IMR-90 (cell line): ENCODE data around the gene CEP128. TPM values are rescaled to one million over a fixed set of nuclear protein-coding genes. Genes with fewer than 3 reads are reported as not detected.

ENCODE experiments used
- ATAC-seq: fragments of 200-7000 bp; cut with Tn5 transposase; 2 replicates; pipeline ENCODE4 v1.9.1; 2020; ENCODE audit warnings: low read depth, mild to moderate bottlenecking, moderate library complexity
- BruUV-seq: library from RNA; stranded (reverse); fragments of 400-500 nt; replicated peaks from 2 replicates; lab custom pipeline; 2021; lab: Mats Ljungman, UMichigan
- CTCF ChIA-PET: fragments of 300-600 bp; formaldehyde crosslinking; extraction: SDS; loops from one replicate; lab custom pipeline; 2021; ENCODE audit warnings: antibody characterized with exemption; lab: Yijun Ruan, JAX
- POLR2A ChIA-PET: fragments of 300-600 bp; sonication (Branson Sonifier 250); formaldehyde crosslinking; loops from one replicate; lab custom pipeline; 2022; ENCODE audit warnings: antibody characterized with exemption; ENCODE audit not compliant: unreplicated experiment; lab: Charles Lee
- DNase-seq: peaks from one replicate; pipeline ENCODE4 v3.0.0; 2013
- H2AFZ ChIP-seq: replicated peaks from 2 replicates; pipeline ENCODE3; 2013; ENCODE audit warnings: low read length, mild to moderate bottlenecking; ENCODE audit not compliant: poor library complexity
- H2AK5ac ChIP-seq: 2 replicates; pipeline ENCODE4 v1.6.1; 2013; ENCODE audit warnings: low read depth, low read length, inconsistent platforms
- H2AK9ac ChIP-seq: replicated peaks from 2 replicates; pipeline ENCODE3; 2013; ENCODE audit warnings: mild to moderate bottlenecking, low read depth, low read length, moderate library complexity; ENCODE audit not compliant: poor library complexity
- H2BK120ac ChIP-seq: 2 replicates; pipeline ENCODE4 v1.6.1; 2013; ENCODE audit warnings: low read depth, low read length, inconsistent platforms
- H2BK15ac ChIP-seq: 3 replicates; pipeline ENCODE4 v1.6.1; 2013; ENCODE audit warnings: low read depth, low read length, inconsistent platforms
- H2BK20ac ChIP-seq: 2 replicates; pipeline ENCODE4 v1.6.1; 2013; ENCODE audit warnings: low read depth, mild to moderate bottlenecking, inconsistent platforms, low read length, moderate library complexity
- H2BK5ac ChIP-seq: 2 replicates; pipeline ENCODE4 v1.6.1; 2013; ENCODE audit warnings: mild to moderate bottlenecking, low read depth, low read length, inconsistent platforms; ENCODE audit not compliant: poor library complexity, severe bottlenecking
- H3K14ac ChIP-seq: replicated peaks from 2 replicates; pipeline ENCODE4 v1.6.1; 2013; ENCODE audit warnings: low read depth, low read length, inconsistent platforms
- H3K18ac ChIP-seq: 2 replicates; pipeline ENCODE4 v1.6.1; 2013; ENCODE audit warnings: low read depth, low read length, control low read depth
- H3K23ac ChIP-seq: 2 replicates; pipeline ENCODE4 v1.6.1; 2013; ENCODE audit warnings: low read depth, low read length, inconsistent platforms
- H3K27ac ChIP-seq: 2 replicates; pipeline ENCODE4 v1.5.1; 2013; ENCODE audit warnings: mild to moderate bottlenecking, control low read depth, low read length; ENCODE audit not compliant: insufficient read depth
- H3K27me3 ChIP-seq: 2 replicates; pipeline ENCODE4 v1.6.1; 2013; ENCODE audit warnings: low read length; ENCODE audit not compliant: control insufficient read depth, insufficient read depth
- H3K36me3 ChIP-seq: 2 replicates; pipeline ENCODE4 v1.6.1; 2013; ENCODE audit warnings: low read length, mixed read lengths; ENCODE audit not compliant: control insufficient read depth, insufficient read depth
- H3K4ac ChIP-seq: 2 replicates; pipeline ENCODE4 v1.6.1; 2013; ENCODE audit warnings: low read depth, low read length, inconsistent platforms
- H3K4me1 ChIP-seq: 2 replicates; pipeline ENCODE4 v1.6.1; 2013; ENCODE audit warnings: low read length, mixed read lengths; ENCODE audit not compliant: control insufficient read depth, insufficient read depth
- H3K4me2 ChIP-seq: 2 replicates; pipeline ENCODE4 v1.6.1; 2013; ENCODE audit warnings: low read depth, mild to moderate bottlenecking, control low read depth, low read length, moderate library complexity
- H3K4me3 ChIP-seq: 2 replicates; pipeline ENCODE4 v1.5.1; 2013; ENCODE audit warnings: low read depth, mild to moderate bottlenecking, control low read depth, low read length, moderate library complexity; ENCODE audit not compliant: insufficient read depth
- H3K56ac ChIP-seq: 2 replicates; pipeline ENCODE4 v1.6.1; 2013; ENCODE audit warnings: low read length, inconsistent platforms; ENCODE audit not compliant: insufficient read depth; ENCODE audit errors: extremely low read depth
- H3K79me1 ChIP-seq, 2 experiments: 2 replicates each; pipeline ENCODE4 v1.6.1; 2013; ENCODE audit warnings: low read length in 2 of 2, inconsistent platforms in 1 of 2, low read depth in 1 of 2
- H3K9ac ChIP-seq: 2 replicates; pipeline ENCODE4 v1.6.1; 2013; ENCODE audit warnings: low read depth, low read length, control low read depth
- H3K9me1 ChIP-seq: 2 replicates; pipeline ENCODE4 v1.6.1; 2013; ENCODE audit warnings: low read length, inconsistent platforms; ENCODE audit not compliant: insufficient read depth
- H3K9me3 ChIP-seq: 2 replicates; pipeline ENCODE4 v1.6.1; 2013; ENCODE audit warnings: low read length; ENCODE audit not compliant: control insufficient read depth, insufficient read depth
- H4K20me1 ChIP-seq: 2 replicates; pipeline ENCODE4 v1.6.1; 2013; ENCODE audit warnings: low read length, inconsistent platforms; ENCODE audit not compliant: insufficient read depth
- H4K5ac ChIP-seq: 2 replicates; pipeline ENCODE4 v1.6.1; 2013; ENCODE audit warnings: mild to moderate bottlenecking, low read depth, low read length, control low read depth
- H4K8ac ChIP-seq, 2 experiments: 2 replicates each; pipeline ENCODE4 v1.6.1; 2013; ENCODE audit warnings: low read depth in 2 of 2, low read length in 2 of 2, control low read depth in 1 of 2, inconsistent platforms in 1 of 2
- H4K91ac ChIP-seq: 2 replicates; pipeline ENCODE4 v1.6.1; 2013; ENCODE audit warnings: low read depth, low read length, inconsistent platforms; ENCODE audit not compliant: insufficient read depth
- BHLHE40 ChIP-seq: fragments of 150-350 bp; IDR thresholded peaks from 2 replicates; pipeline ENCODE4 v1.6.1; 2016; ENCODE audit warnings: mild to moderate bottlenecking, low read depth, low read length
- CHD1 ChIP-seq: IDR thresholded peaks from 2 replicates; pipeline ENCODE4 v1.6.1; 2012; ENCODE audit warnings: low read depth, low read length, improper control_type of control experiment
- MAFK ChIP-seq: IDR thresholded peaks from 2 replicates; pipeline ENCODE4 v1.6.1; 2012; ENCODE audit warnings: low read depth, low read length, improper control_type of control experiment
- RAD21 ChIP-seq: IDR thresholded peaks from 2 replicates; pipeline ENCODE4 v1.6.1; 2012; ENCODE audit warnings: low read length, improper control_type of control experiment
- SMC3 ChIP-seq: fragments of 150-350 bp; IDR thresholded peaks from 2 replicates; pipeline ENCODE4 v1.6.1; 2016; ENCODE audit warnings: low read depth, mild to moderate bottlenecking, antibody characterized with exemption, low read length, moderate library complexity
- WGBS, 2 experiments: methylation state at CpG; one replicate each; pipeline versions ENCODE4 v1.1.5 to v1.1.7; 2013; ENCODE audit warnings: missing lambda C conversion rate in 2 of 2; ENCODE audit not compliant: insufficient read length in 1 of 2; ENCODE audit errors: extremely low coverage in 2 of 2; 5-methylcytosine and 5-hydroxymethylcytosine counted together
- dilution Hi-C: fragments of 300-500 bp; cut with HindIII; formaldehyde crosslinking; loops from one replicate; pipeline ENCODE4 v1.14.3; 2018; ENCODE audit warnings: low sequenced_read_pairs; ENCODE audit not compliant: unreplicated experiment
- in situ Hi-C: fragments of 300-500 bp; cut with MboI; formaldehyde crosslinking; loops from 3 replicates; pipeline ENCODE4 v1.14.3; 2019; ENCODE audit warnings: low sequenced_read_pairs, inconsistent platforms, mixed read lengths
- intact Hi-C: fragments of 100-400 bp; cut with micrococcal nuclease; formaldehyde crosslinking; loops from 2 replicates; pipeline ENCODE4 v1.10.0; 2022
- polyA plus RNA-seq, 3 experiments: library from polyadenylated mRNA; depleted of rRNA; stranded (reverse); fragments of >200 nt; gene quantifications; 2 replicates each; pipeline ENCODE4 v1.2.3, GENCODE V29; 2012; ENCODE audit warnings: low replicate concordance in 1 of 3
- total RNA-seq: library from RNA; depleted of rRNA; stranded (reverse); fragments of >200 nt; gene quantifications from 2 replicates; pipeline ENCODE4 v1.2.3, GENCODE V29; 2012
- TF ChIP-seq, protein P1 (sequence below): fragments of 150-350 bp; IDR thresholded peaks from 2 replicates; pipeline ENCODE4 v1.6.1; 2016; ENCODE audit warnings: low read depth, mild to moderate bottlenecking, low read length, moderate library complexity, borderline replicate concordance

CEP128 gene
- total and polyA plus RNA-seq, 2 of the 4 experiments (the other 2 are of a cell fraction): 1.9 to 5.7 TPM

DNA sequence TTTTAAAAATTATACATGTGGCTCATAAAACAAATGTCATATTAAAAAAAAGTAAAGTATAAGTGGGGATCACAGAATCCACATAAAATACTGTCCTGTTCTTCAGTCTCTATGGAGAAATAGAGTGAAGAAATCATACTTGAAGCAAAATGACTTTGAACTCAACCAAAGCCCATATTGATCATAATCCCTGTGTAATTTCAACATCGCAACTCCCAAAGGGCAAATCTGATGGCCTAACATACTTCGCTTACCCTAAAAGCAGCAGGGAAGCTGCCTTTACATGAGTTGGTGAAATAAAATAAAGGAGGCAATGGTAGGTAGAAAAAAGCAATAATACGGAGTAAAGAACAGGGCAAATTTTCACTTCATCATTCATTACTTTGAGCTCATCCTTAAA, 101.8 kb downstream of the CEP128 start:
- CTCF ChIA-PET: interaction anchor here (0.6 to 0.7 kb wide), 2 partner anchors 41 to 97 kb away, joined by 3 to 6 read pairs; no protein-coding TSS in a partner anchor
- Histone ChIP-seq H3K27me3 (no peaks in the 10 kb centered on the region), H3K79me1 (no peaks in the 10 kb centered on the region), H4K5ac (no peak overlapping the region), H3K9me1 (no peaks in the 10 kb centered on the region), H2AK5ac (no peak overlapping the region), H2BK15ac (no peak overlapping the region), H2BK120ac (no peak overlapping the region), H2AK9ac (no peak overlapping the region), H4K8ac (no peak overlapping the region), H3K23ac (no peak overlapping the region), H3K4me2 (no peak overlapping the region), H3K36me3 (no peaks in the 10 kb centered on the region), H3K4me1 (peaks cover under 1% of the 10 kb centered on the region; the same call in 1 of the 2 replicates), H3K18ac (no peak overlapping the region), H3K4me3 (no peak overlapping the region), H4K91ac (no peak overlapping the region), H2BK5ac (no peak overlapping the region), H4K20me1 (no peaks in the 10 kb centered on the region), H3K4ac (no peak overlapping the region), H3K56ac (no peak overlapping the region), H2AFZ (no peak overlapping the region), H3K9me3 (no peaks in the 10 kb centered on the region), H3K9ac (no peak overlapping the region), H3K14ac (no peak overlapping the region), H2BK20ac (no peak overlapping the region), H3K27ac (no peak overlapping the region)
- ATAC-seq: no peak
- in situ Hi-C loops: no loop called here
- TF ChIP-seq RAD21: no peak
- TF ChIP-seq SMC3: no peak
- TF ChIP-seq BHLHE40: no peak
- TF ChIP-seq CHD1: no peak
- TF ChIP-seq, protein P1, sequence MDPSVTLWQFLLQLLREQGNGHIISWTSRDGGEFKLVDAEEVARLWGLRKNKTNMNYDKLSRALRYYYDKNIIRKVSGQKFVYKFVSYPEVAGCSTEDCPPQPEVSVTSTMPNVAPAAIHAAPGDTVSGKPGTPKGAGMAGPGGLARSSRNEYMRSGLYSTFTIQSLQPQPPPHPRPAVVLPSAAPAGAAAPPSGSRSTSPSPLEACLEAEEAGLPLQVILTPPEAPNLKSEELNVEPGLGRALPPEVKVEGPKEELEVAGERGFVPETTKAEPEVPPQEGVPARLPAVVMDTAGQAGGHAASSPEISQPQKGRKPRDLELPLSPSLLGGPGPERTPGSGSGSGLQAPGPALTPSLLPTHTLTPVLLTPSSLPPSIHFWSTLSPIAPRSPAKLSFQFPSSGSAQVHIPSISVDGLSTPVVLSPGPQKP: no peak
- no peak for TF ChIP-seq MAFK
- no peak for DNase-seq
- POLR2A ChIA-PET: no interaction called here
- no TSS peak for BruUV-seq
- intact Hi-C loops: no loop called here
- no CpG with 5 or more reads among the region's 3 CpGs for WGBS, 2 experiments
- dilution Hi-C loops: no loop called here
